Measurements from ENCODE around the gene CCDC107.

DNA sequence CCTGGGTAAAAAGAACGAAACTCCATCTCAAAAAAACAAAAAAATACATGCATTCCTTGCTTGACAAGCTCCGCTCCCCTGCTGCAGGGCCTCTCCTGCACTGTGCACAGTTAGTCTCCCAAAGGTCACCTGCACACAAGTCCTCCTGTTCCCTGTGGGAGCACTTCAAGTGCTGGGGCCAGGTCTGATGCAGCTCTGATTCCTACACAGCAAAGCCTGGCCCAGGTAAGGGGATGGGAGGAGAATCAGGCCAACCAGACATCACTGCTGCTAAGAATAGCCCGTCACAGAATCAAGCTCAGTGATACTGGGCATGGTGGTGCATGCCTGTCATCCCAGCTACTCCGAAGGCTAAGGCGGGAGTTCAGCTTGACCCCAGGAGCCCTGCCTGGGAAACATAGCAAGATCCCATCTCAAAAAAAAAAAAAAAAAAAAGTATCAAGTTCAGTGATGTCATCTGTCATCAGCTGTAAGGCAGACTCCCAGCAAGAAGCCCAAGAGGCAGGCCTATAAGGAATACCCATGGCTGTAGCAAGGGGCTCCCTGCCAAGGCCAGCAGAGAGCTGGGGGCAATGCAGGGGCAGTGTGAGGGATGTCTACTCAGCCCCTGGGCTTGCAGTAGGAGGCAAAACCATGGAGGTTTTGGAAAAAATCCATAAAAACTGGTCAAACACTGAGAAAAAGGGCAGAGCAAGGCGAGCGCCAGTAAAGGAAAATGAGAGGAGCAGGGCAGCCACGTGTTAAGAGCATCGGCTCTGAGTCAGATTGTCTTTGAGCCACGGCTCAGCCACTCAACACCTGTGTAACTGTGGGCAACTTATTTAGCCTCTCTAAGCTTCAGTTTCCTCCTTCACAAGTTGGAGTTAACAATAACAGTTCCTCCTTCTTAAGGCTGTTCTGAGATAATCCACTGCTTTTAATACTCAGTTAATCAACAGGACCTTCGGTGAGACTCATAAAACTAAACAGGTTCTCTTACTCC is 28.4 kb downstream of the CCDC107 start:
- TF ChIP-seq POLR2A (IDR thresholded peaks at IDR 0.05; ENCODE audit: low read length) (no peak), GATA1 (IDR thresholded peaks at IDR 0.05; ENCODE audit: low read depth, low read length) (no peak)
